OCI-LY1 (cell line): Measurements from ENCODE around the gene METTL2A.

ENCODE experiments used
- EZH2 ChIP-seq: fragments of 200-600 bp; sonication (generic), shearing (Covaris generic); IDR thresholded peaks from 2 replicates; pipeline ENCODE4 v1.8.0; 2017; ENCODE audit warnings: borderline replicate concordance, mixed run types, mild to moderate bottlenecking, antibody characterized with exemption, low read length, moderate library complexity, mixed read lengths
- TF ChIP-seq, protein P1 (sequence below): fragments of 200-600 bp; sonication (generic), shearing (Covaris generic); IDR thresholded peaks from 2 replicates; pipeline ENCODE4 v1.5.1; 2017; ENCODE audit warnings: mild to moderate bottlenecking, antibody characterized with exemption, low read length, moderate library complexity, mixed read lengths

GRCh38 chr17:62392908-62393307, 30.8 kb upstream of the METTL2A start:
- TF ChIP-seq, protein P1, sequence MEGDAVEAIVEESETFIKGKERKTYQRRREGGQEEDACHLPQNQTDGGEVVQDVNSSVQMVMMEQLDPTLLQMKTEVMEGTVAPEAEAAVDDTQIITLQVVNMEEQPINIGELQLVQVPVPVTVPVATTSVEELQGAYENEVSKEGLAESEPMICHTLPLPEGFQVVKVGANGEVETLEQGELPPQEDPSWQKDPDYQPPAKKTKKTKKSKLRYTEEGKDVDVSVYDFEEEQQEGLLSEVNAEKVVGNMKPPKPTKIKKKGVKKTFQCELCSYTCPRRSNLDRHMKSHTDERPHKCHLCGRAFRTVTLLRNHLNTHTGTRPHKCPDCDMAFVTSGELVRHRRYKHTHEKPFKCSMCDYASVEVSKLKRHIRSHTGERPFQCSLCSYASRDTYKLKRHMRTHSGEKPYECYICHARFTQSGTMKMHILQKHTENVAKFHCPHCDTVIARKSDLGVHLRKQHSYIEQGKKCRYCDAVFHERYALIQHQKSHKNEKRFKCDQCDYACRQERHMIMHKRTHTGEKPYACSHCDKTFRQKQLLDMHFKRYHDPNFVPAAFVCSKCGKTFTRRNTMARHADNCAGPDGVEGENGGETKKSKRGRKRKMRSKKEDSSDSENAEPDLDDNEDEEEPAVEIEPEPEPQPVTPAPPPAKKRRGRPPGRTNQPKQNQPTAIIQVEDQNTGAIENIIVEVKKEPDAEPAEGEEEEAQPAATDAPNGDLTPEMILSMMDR, result no peak
- no peak for TF ChIP-seq EZH2
